ENCODE measurements around the gene ANKMY1. TPM values are rescaled to one million over a fixed set of nuclear protein-coding genes. Genes with fewer than 3 reads are reported as not detected.

The ANKMY1 gene
- total RNA-seq, 1 experiment from 2014 or later: 5.2 TPM

DNA sequence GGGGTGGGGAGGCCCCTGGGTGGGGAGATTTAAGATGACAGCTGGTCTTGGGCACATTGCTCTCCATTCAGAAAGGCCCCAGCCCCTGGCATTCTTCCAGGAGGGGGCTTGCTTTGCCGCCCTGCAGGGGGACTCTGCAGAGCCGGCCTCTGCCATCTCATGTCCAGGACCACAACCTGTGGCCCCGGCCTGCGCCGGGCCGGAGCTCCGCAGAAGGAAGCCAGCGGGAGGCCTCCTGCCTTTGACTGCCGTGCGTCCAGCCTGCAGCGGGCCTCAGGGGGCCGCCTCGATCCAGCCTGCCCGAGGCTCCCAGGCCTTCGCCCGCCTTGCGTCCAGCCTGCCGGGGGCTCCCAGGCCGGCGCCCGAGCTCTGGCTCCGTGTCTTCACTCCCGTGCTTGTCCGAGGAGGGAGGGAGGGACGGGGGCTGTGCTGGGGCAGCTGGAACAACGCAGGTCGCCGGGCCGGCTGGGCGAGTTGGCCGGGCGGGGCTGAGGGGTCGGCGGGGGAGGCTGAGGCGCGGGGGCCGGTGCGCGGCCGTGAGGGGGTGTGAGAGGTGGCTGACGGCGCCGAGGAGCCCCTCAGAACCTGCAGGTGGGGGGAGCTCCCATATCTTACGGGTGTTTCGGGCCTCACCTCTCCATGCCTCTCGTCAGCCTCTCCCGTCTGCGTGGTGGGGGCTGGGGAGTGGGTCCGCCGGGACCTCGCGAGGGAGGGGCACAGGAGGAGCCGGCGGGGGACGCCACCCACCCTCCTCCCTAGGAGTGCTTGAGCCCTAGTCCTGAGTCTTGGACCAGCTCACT lies 101.9 kb downstream of the ANKMY1 start:
- no peak for DNase-seq (ENCODE audit: low read depth, low spot score)
- in situ Hi-C loops (cut with HindIII; ENCODE audit: low pct_unique_long_range_greater_than_20kb, low sequenced_read_pairs): no loop called here

DNA sequence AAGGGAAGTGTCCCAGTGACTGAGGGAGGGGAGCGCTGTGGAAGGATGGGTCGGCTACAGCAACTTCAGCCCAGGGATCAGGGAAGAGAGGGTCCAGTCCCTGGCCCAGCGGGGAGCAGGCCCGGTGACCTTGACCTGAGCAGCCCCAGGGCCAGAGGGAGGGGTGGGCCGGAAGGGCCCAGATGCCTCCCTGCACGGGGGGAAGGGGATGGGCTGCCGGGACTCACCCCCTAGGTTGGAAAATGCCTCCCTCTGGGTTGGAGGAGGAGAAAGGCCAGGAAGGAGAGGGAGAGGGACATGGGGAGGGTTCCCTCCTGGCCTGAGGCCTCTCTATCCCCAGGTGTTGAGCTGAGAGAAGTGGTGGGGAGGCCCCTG lies 102.5 kb downstream of the ANKMY1 start:
- in situ Hi-C loops (cut with HindIII; ENCODE audit: low pct_unique_long_range_greater_than_20kb, low sequenced_read_pairs): no loop called here
- no peak for DNase-seq (ENCODE audit: low read depth, low spot score)

- no peak for DNase-seq (ENCODE audit: low read depth, low spot score)
- in situ Hi-C loops (cut with HindIII; ENCODE audit: low pct_unique_long_range_greater_than_20kb, low sequenced_read_pairs): no loop called here
Measured at GRCh38 chr2:240454106-240454901, 103.5 kb downstream of the ANKMY1 start.

DNA sequence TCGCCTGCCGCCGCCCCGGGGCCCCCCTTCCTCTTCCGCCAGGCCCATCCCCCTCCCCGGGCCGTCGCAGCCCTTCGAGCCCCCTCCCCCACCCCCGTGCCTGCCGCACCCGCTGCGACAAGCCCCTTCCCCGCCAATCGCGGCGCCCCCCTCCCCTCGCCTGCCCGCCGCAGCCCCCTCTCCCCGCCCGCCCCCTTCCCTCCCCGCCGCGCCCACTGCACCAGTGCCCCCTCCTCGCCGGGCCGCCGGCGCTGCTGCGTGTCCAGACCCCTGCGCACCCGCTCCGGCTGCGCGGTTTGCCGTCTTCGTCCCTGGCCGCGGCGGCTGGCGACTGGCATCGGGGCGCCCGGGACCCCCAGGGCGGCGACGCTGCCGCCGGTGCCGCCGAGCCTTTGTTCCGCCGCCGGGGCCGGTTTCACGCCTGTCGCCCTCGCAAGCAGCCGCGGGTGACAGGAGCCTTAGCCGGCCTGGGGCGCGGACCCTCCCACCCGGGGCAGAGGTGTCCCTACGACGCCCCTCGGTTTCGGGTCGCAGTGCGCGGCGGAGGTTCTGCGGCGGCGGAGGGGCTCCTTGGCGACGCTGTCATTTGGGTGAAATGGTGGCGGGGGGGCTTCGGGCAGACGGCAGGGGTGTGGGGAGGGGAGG lies 104.2 kb downstream of the ANKMY1 start:
- in situ Hi-C loops (cut with HindIII; ENCODE audit: low pct_unique_long_range_greater_than_20kb, low sequenced_read_pairs): no loop called here
- DNase-seq (ENCODE audit: low read depth, low spot score): no peak

DNA sequence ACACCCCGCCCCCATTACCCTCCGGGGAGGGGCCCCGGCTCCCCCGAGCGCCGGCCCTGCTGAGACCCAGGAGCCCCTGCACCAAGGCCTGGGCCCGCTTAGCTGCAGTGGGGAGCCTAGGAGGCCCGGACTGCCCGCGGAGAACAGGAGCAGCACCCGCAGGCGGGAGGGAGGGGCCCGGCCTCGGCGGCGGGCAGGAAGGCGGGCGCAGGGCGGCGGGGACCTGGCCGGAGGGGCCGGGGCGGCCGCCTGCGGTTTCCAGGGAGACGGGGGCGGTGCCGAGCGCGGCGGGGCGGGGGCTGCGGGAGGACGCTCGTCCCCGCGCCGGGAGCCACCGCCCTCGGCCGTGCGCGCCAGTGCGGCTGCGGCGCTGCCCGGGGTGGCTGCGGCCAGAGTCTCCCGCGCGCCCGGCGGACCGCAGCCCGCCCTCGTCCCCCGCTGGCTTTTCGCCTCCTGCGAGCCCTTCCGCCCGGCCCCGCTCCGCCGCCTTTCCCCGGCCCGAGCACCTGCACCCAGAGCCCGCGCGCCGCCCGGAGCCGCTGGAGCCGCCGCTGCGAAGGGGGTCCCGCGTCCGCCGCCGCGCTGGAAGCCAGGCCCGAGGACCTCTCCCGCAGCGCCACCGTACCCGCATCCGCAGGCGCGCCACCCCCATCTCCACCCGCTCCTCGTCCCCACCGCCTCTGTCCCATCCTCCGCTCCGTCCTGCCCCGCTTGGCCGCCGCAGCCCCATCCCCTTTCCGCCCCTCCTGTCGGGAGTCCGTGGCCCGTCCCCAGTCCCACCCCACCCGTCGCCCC lies 105.1 kb downstream of the ANKMY1 start:
- peak; percentile 22 for DNase-seq (ENCODE audit: low read depth, low spot score)
- in situ Hi-C loops (cut with HindIII; ENCODE audit: low pct_unique_long_range_greater_than_20kb, low sequenced_read_pairs): no loop called here

GRCh38 chr2:240451791-240452461 lies 105.9 kb downstream of the ANKMY1 start:
- no peak for DNase-seq (ENCODE audit: low read depth, low spot score)
- in situ Hi-C loops (cut with HindIII; ENCODE audit: low pct_unique_long_range_greater_than_20kb, low sequenced_read_pairs): no loop called here

- DNase-seq (ENCODE audit: low read depth, low spot score): no peak
- in situ Hi-C loops (cut with HindIII; ENCODE audit: low pct_unique_long_range_greater_than_20kb, low sequenced_read_pairs): no loop called here
Measured at GRCh38 chr2:240451108-240451611, 106.6 kb downstream of the ANKMY1 start.

- no peak for DNase-seq (ENCODE audit: low read depth, low spot score)
- in situ Hi-C loops (cut with HindIII; ENCODE audit: low pct_unique_long_range_greater_than_20kb, low sequenced_read_pairs): no loop called here
Measured at GRCh38 chr2:240450532-240451107, 107.2 kb downstream of the ANKMY1 start.

DNA sequence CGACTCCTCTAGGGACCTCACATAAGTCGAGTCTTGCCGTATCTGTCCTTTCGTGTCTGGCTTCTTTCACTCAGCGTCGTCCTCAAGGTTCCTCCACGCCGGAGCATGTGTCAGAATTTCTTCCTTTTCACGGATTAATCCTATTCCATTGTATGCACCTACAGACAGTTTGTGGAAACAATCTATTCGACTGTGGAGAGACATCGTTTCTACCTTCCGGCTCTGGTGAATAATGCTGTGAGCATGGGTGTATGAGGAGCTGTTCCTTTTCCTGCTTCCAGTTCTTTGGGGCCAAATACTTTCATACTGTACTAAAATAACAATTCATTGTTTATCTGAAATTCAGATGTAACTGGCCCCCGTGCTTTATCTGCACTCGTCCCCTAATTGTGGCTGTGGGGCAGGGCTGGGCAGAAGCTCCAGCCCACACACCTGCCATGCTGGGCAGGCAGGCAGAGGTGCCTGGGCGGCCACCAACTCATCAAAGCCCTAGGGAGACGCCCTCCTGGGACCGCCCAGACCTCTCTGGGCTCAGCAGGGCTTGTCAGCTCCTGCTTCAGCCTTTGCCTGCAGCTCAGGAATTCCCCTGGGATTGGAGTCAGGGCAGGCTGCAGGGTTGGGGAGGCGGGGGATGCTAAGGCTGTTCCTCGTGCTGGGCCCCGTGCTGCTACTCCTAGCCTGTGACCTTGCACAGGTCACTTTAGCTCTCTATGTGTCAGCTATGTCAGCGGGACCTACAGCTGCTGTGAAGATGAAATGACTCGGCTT lies 107.8 kb downstream of the ANKMY1 start:
- in situ Hi-C loops (cut with HindIII; ENCODE audit: low pct_unique_long_range_greater_than_20kb, low sequenced_read_pairs): no loop called here
- no peak for DNase-seq (ENCODE audit: low read depth, low spot score)

- in situ Hi-C loops (cut with HindIII; ENCODE audit: low pct_unique_long_range_greater_than_20kb, low sequenced_read_pairs): no loop called here
- no peak for DNase-seq (ENCODE audit: low read depth, low spot score)
Measured at GRCh38 chr2:240448387-240449274, 109.2 kb downstream of the ANKMY1 start.

DNA sequence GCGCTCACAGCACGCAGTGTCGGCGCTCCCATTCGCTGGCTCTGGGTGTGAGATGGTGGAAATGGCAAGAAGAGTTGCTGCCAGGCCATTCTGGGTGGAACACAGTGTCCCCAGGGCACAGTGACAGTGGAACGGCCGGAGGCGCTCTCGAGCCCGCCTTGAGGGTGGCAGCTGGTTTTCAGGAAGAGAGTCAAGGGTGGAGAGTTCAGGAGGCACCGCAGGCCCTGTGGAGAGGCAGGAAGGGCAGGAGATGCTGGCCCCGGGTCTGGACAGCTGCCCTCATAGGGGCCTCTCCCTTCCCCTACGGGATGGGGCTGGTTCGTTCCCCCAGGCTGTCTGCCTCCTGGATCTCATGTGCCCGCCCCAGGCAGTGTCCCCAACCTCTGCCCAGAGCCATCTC lies 109.9 kb downstream of the ANKMY1 start:
- no peak for DNase-seq (ENCODE audit: low read depth, low spot score)
- in situ Hi-C loops (cut with HindIII; ENCODE audit: low pct_unique_long_range_greater_than_20kb, low sequenced_read_pairs): no loop called here

- in situ Hi-C loops (cut with HindIII; ENCODE audit: low pct_unique_long_range_greater_than_20kb, low sequenced_read_pairs): no loop called here
- DNase-seq (ENCODE audit: low read depth, low spot score): no peak
Measured at GRCh38 chr2:240447331-240447730, 110.5 kb downstream of the ANKMY1 start.

- in situ Hi-C loops (cut with HindIII; ENCODE audit: low pct_unique_long_range_greater_than_20kb, low sequenced_read_pairs): no loop called here
- DNase-seq (ENCODE audit: low read depth, low spot score): no peak
Measured at GRCh38 chr2:240446664-240447175, 111.1 kb downstream of the ANKMY1 start.

GRCh38 chr2:240445961-240446663 lies 111.7 kb downstream of the ANKMY1 start:
- in situ Hi-C loops (cut with HindIII; ENCODE audit: low pct_unique_long_range_greater_than_20kb, low sequenced_read_pairs): no loop called here
- DNase-seq (ENCODE audit: low read depth, low spot score): no peak

GRCh38 chr2:240444464-240444863 lies 113.3 kb downstream of the ANKMY1 start:
- no peak for DNase-seq (ENCODE audit: low read depth, low spot score)
- in situ Hi-C loops (cut with HindIII; ENCODE audit: low pct_unique_long_range_greater_than_20kb, low sequenced_read_pairs): no loop called here
